Stimulated activated CD4-positive, alpha-beta T cell treated with anti-CD3 and anti-CD28 coated beads, Interleukin-4, amount 100 ng/mL, for 4 hours (primary cell): ENCODE results near the gene SOBP.
A peak's percentile ranks its signal among the peaks of the same experiment; 100 is the strongest.

ENCODE experiments used
- DNase-seq, 2 experiments: peaks; one replicate each; pipeline ENCODE4 v3.0.0-alpha.2; 2020

Gene SOBP

GRCh38 chr6:107591346-107591745 lies 101.4 kb downstream of the SOBP start:
- DNase-seq, result no peak

GRCh38 chr6:107592806-107593205 lies 102.9 kb downstream of the SOBP start:
- DNase-seq, result no peak

- DNase-seq, result no peak
Measured at GRCh38 chr6:107594736-107595135, 104.8 kb downstream of the SOBP start.

GRCh38 chr6:107598091-107598490 lies 108.2 kb downstream of the SOBP start:
- no peak for DNase-seq

GRCh38 chr6:107599043-107599442 lies 109.1 kb downstream of the SOBP start:
- no peak for DNase-seq

GRCh38 chr6:107600121-107600520 lies 110.2 kb downstream of the SOBP start:
- DNase-seq, result no peak

- DNase-seq, result no peak
Measured at GRCh38 chr6:107600936-107601335, 111.0 kb downstream of the SOBP start.

- DNase-seq, result no peak
Measured at GRCh38 chr6:107601406-107601805, 111.5 kb downstream of the SOBP start.

- DNase-seq, result no peak
Measured at GRCh38 chr6:107602321-107603005, 112.5 kb downstream of the SOBP start.

- DNase-seq, result no peak
Measured at GRCh38 chr6:107603006-107603370, 113.1 kb downstream of the SOBP start.

- DNase-seq, result no peak
Measured at GRCh38 chr6:107604549-107604948, 114.6 kb downstream of the SOBP start.

- DNase-seq, result no peak
Measured at GRCh38 chr6:107606407-107606806, 116.5 kb downstream of the SOBP start.

GRCh38 chr6:107607116-107607515 lies 117.2 kb downstream of the SOBP start:
- no peak for DNase-seq

GRCh38 chr6:107611094-107611810 lies 121.3 kb downstream of the SOBP start:
- DNase-seq, result no peak

- no peak for DNase-seq
Measured at GRCh38 chr6:107612762-107613415, 123.0 kb downstream of the SOBP start.

- no peak for DNase-seq
Measured at GRCh38 chr6:107613651-107614379, 123.9 kb downstream of the SOBP start.

- no peak for DNase-seq
Measured at GRCh38 chr6:107614828-107615227, 124.9 kb downstream of the SOBP start.

- no peak for DNase-seq
Measured at GRCh38 chr6:107616775-107617174, 126.9 kb downstream of the SOBP start.

- DNase-seq, result no peak
Measured at GRCh38 chr6:107617341-107617932, 127.5 kb downstream of the SOBP start.

- peak; percentile 4 to 19 for DNase-seq
Measured at GRCh38 chr6:107618672-107619071, 128.8 kb downstream of the SOBP start.

GRCh38 chr6:107620732-107621131 lies 130.8 kb downstream of the SOBP start:
- DNase-seq, result no peak

- DNase-seq, result no peak
Measured at GRCh38 chr6:107621229-107621937, 131.5 kb downstream of the SOBP start.
